IPS-20b (cell line): ENCODE results near the gene MIPEP.
"Not testable (repeated sequence)": the region's sequence is repeated elsewhere in the genome, so short reads cannot be mapped to it uniquely, and the experiment has no call there.

Source experiments
- H3K27ac ChIP-seq: one replicate; pipeline ENCODE4 v1.5.1; 2013; ENCODE audit warnings: low read length
- H3K27me3 ChIP-seq: 2 replicates; pipeline ENCODE4 v1.6.1; 2013; ENCODE audit warnings: mild to moderate bottlenecking, low read length, inconsistent platforms; ENCODE audit not compliant: insufficient read depth
- H3K36me3 ChIP-seq: 2 replicates; pipeline ENCODE4 v1.6.1; 2013; ENCODE audit warnings: low read depth, mild to moderate bottlenecking, inconsistent platforms, low read length, moderate library complexity; ENCODE audit not compliant: insufficient read depth
- H3K4me1 ChIP-seq: 2 replicates; pipeline ENCODE4 v1.6.1; 2013; ENCODE audit warnings: mild to moderate bottlenecking, control low read depth, inconsistent platforms, low read length, moderate library complexity; ENCODE audit not compliant: insufficient read depth
- H3K4me3 ChIP-seq: 2 replicates; pipeline ENCODE4 v1.5.1; 2013; ENCODE audit warnings: mild to moderate bottlenecking, low read length, inconsistent platforms
- H3K9ac ChIP-seq: 2 replicates; pipeline ENCODE4 v1.6.1; 2013; ENCODE audit warnings: low read depth, mild to moderate bottlenecking, inconsistent platforms, low read length, moderate library complexity
- H3K9me3 ChIP-seq: 2 replicates; pipeline ENCODE4 v1.6.1; 2013; ENCODE audit warnings: mild to moderate bottlenecking, low read depth, low read length, inconsistent platforms; ENCODE audit not compliant: insufficient read depth

Gene MIPEP

GRCh38 chr13:23767838-23768237 lies 121.4 kb downstream of the MIPEP start:
- Histone ChIP-seq H3K27ac (no peak overlapping the region), H3K27me3 (no peaks in the 10 kb centered on the region), H3K9me3 (no peaks in the 10 kb centered on the region), H3K4me3 (no peak overlapping the region), H3K4me1 (no peaks in the 10 kb centered on the region), H3K36me3 (no peaks in the 10 kb centered on the region), H3K9ac (no peak overlapping the region)

GRCh38 chr13:23766939-23767338 lies 122.3 kb downstream of the MIPEP start:
- no peaks in the 10 kb centered on the region for H3K9me3 ChIP-seq
- no peak overlapping the region for H3K4me3 ChIP-seq
- H3K9ac ChIP-seq = no peak overlapping the region
- H3K27ac ChIP-seq = no peak overlapping the region
- H3K4me1 ChIP-seq = no peaks in the 10 kb centered on the region
- H3K36me3 ChIP-seq = no peaks in the 10 kb centered on the region
- no peaks in the 10 kb centered on the region for H3K27me3 ChIP-seq

GRCh38 chr13:23766283-23766682 lies 122.9 kb downstream of the MIPEP start:
- H3K36me3 ChIP-seq = no peaks in the 10 kb centered on the region
- H3K4me1 ChIP-seq = no peaks in the 10 kb centered on the region
- no peak overlapping the region for H3K27ac ChIP-seq
- no peak overlapping the region for H3K9ac ChIP-seq
- no peak overlapping the region for H3K4me3 ChIP-seq
- H3K9me3 ChIP-seq = no peaks in the 10 kb centered on the region
- H3K27me3 ChIP-seq = no peaks in the 10 kb centered on the region

- H3K9me3 ChIP-seq = no peaks in the 10 kb centered on the region
- H3K27ac ChIP-seq = no peak overlapping the region
- H3K9ac ChIP-seq = no peak overlapping the region
- H3K36me3 ChIP-seq = no peaks in the 10 kb centered on the region
- no peaks in the 10 kb centered on the region for H3K27me3 ChIP-seq
- H3K4me1 ChIP-seq = no peaks in the 10 kb centered on the region
- H3K4me3 ChIP-seq = no peak overlapping the region
These were observed 123.7 kb downstream of the MIPEP start for GRCh38 chr13:23765531-23765930.

GRCh38 chr13:23763318-23763717 lies 125.9 kb downstream of the MIPEP start:
- H3K27me3 ChIP-seq = no peaks in the 10 kb centered on the region
- no peak overlapping the region for H3K4me3 ChIP-seq
- H3K9ac ChIP-seq = no peak overlapping the region
- no peak overlapping the region for H3K27ac ChIP-seq
- H3K4me1 ChIP-seq = no peaks in the 10 kb centered on the region
- H3K9me3 ChIP-seq = no peaks in the 10 kb centered on the region
- H3K36me3 ChIP-seq = no peaks in the 10 kb centered on the region

- not testable (repeated sequence) for H3K27me3 ChIP-seq, H3K36me3 ChIP-seq, H3K4me3 ChIP-seq, H3K4me1 ChIP-seq, H3K27ac ChIP-seq, H3K9me3 ChIP-seq, H3K9ac ChIP-seq
These were observed 127.4 kb downstream of the MIPEP start for GRCh38 chr13:23761760-23762159.

- Histone ChIP-seq H3K4me3 (no peak overlapping the region), H3K27me3 (no peaks in the 10 kb centered on the region), H3K4me1 (no peaks in the 10 kb centered on the region), H3K27ac (no peak overlapping the region), H3K36me3 (no peaks in the 10 kb centered on the region), H3K9ac (no peak overlapping the region), H3K9me3 (no peaks in the 10 kb centered on the region)
These were observed 129.2 kb downstream of the MIPEP start for GRCh38 chr13:23760000-23760399.

- no peaks in the 10 kb centered on the region; the same call in 1 of the 2 replicates for H3K4me1 ChIP-seq
- no peak overlapping the region for H3K4me3 ChIP-seq
- H3K9ac ChIP-seq = no peak overlapping the region
- H3K27me3 ChIP-seq = no peaks in the 10 kb centered on the region
- H3K9me3 ChIP-seq = no peaks in the 10 kb centered on the region
- H3K36me3 ChIP-seq = no peaks in the 10 kb centered on the region
- H3K27ac ChIP-seq = no peak overlapping the region
These were observed 130.2 kb downstream of the MIPEP start for GRCh38 chr13:23758798-23759527.

GRCh38 chr13:23754997-23755396 lies 134.2 kb downstream of the MIPEP start:
- no peak overlapping the region for H3K27ac ChIP-seq
- H3K4me3 ChIP-seq = no peak overlapping the region
- no peaks in the 10 kb centered on the region for H3K27me3 ChIP-seq
- H3K36me3 ChIP-seq = no peaks in the 10 kb centered on the region
- H3K9ac ChIP-seq = no peak overlapping the region
- H3K9me3 ChIP-seq = no peaks in the 10 kb centered on the region
- peaks cover 6% of the 10 kb centered on the region; the same call in 1 of the 2 replicates for H3K4me1 ChIP-seq

- H3K4me1 ChIP-seq = peaks cover 9% of the 10 kb centered on the region; the same call in 1 of the 2 replicates
These were observed 134.7 kb downstream of the MIPEP start for GRCh38 chr13:23754506-23754905.

GRCh38 chr13:23753458-23753857 lies 135.7 kb downstream of the MIPEP start:
- Histone ChIP-seq H3K36me3 (no peaks in the 10 kb centered on the region), H3K27ac (no peak overlapping the region), H3K4me3 (no peak overlapping the region), H3K9ac (no peak overlapping the region), H3K27me3 (no peaks in the 10 kb centered on the region), H3K9me3 (no peaks in the 10 kb centered on the region), H3K4me1 (peaks cover 18% of the 10 kb centered on the region)

More at GRCh38 chr13:23754506-23754905, 134.7 kb downstream of the MIPEP start:
- Histone ChIP-seq H3K9me3 (no peaks in the 10 kb centered on the region), H3K9ac (no peak overlapping the region), H3K27me3 (no peaks in the 10 kb centered on the region), H3K4me3 (no peak overlapping the region), H3K27ac (no peak overlapping the region), H3K36me3 (no peaks in the 10 kb centered on the region)

- H3K9ac ChIP-seq = no peak overlapping the region
- no peaks in the 10 kb centered on the region for H3K36me3 ChIP-seq
- H3K4me1 ChIP-seq = peaks cover 21% of the 10 kb centered on the region
- H3K9me3 ChIP-seq = no peaks in the 10 kb centered on the region
- H3K4me3 ChIP-seq = no peak overlapping the region
- H3K27me3 ChIP-seq = no peaks in the 10 kb centered on the region
- H3K27ac ChIP-seq = no peak overlapping the region
These were observed 136.8 kb downstream of the MIPEP start for GRCh38 chr13:23752111-23753001.
